DMS 273 (cell line): ENCODE measurements around the gene INPP5A.
"Not testable (repeated sequence)": the region's sequence is repeated elsewhere in the genome, so short reads cannot be mapped to it uniquely, and the experiment has no call there.

Experiments
- DNase-seq: peaks from one replicate; lab custom pipeline; 2025; ENCODE audit not compliant: unreplicated experiment; lab: John Stamatoyannopoulos, UW

Gene INPP5A

GRCh38 chr10:132546567-132547420, 9.2 kb downstream of the INPP5A start:
- no peak for DNase-seq

- DNase-seq, result no peak
Measured at GRCh38 chr10:132547421-132547861, 9.9 kb downstream of the INPP5A start.

GRCh38 chr10:132548106-132548823, 10.7 kb downstream of the INPP5A start:
- DNase-seq, result no peak

- DNase-seq, result no peak
Measured at GRCh38 chr10:132548869-132549268, 11.3 kb downstream of the INPP5A start.

GRCh38 chr10:132549371-132549770, 11.8 kb downstream of the INPP5A start:
- DNase-seq, result peak; percentile 32

- no peak for DNase-seq
Measured at GRCh38 chr10:132550366-132551092, 12.9 kb downstream of the INPP5A start.

GRCh38 chr10:132551093-132551807, 13.7 kb downstream of the INPP5A start:
- DNase-seq, result no peak

GRCh38 chr10:132551808-132552130, 14.2 kb downstream of the INPP5A start:
- no peak for DNase-seq

GRCh38 chr10:132552635-132553034, 15.0 kb downstream of the INPP5A start:
- DNase-seq, result not testable (repeated sequence)

GRCh38 chr10:132553568-132553967, 16.0 kb downstream of the INPP5A start:
- not testable (repeated sequence) for DNase-seq

GRCh38 chr10:132554053-132554990, 16.7 kb downstream of the INPP5A start:
- DNase-seq, result no peak

GRCh38 chr10:132554991-132555647, 17.5 kb downstream of the INPP5A start:
- DNase-seq, result no peak

- DNase-seq, result no peak
Measured at GRCh38 chr10:132555648-132556575, 18.3 kb downstream of the INPP5A start.

- DNase-seq, result no peak
Measured at GRCh38 chr10:132556994-132557441, 19.4 kb downstream of the INPP5A start.

- DNase-seq, result no peak
Measured at GRCh38 chr10:132557696-132558515, 20.3 kb downstream of the INPP5A start.

- no peak for DNase-seq
Measured at GRCh38 chr10:132558516-132559413, 21.2 kb downstream of the INPP5A start.
